ENCODE data around the gene HEG1.

GRCh38 chr3:125080077-125080476 is 24.3 kb upstream of the HEG1 start:
- TF ChIP-seq CTCF (conservative IDR thresholded peaks at IDR 0.05; ENCODE audit: low read depth, low read length), result no peak
- TF ChIP-seq EZH2 (IDR thresholded peaks at IDR 0.05; ENCODE audit: borderline replicate concordance, low read depth, low read length, poor library complexity, severe bottlenecking), result no peak

Measured in A673 (cell line).